PC-9 (cell line): ENCODE measurements around the gene BACH2. TPM values are rescaled to one million over a fixed set of nuclear protein-coding genes. Genes with fewer than 3 reads are reported as not detected.

Source experiments
- BruUV-seq: library from RNA; stranded (reverse); fragments of 400-500 nt; replicated peaks from 2 replicates; lab custom pipeline; 2021; lab: Mats Ljungman, UMichigan
- CTCF ChIA-PET: fragments of 300-600 bp; sonication (Branson Sonifier 250); formaldehyde crosslinking; loops from one replicate; lab custom pipeline; 2022; ENCODE audit warnings: antibody characterized with exemption; lab: Charles Lee
- POLR2A ChIA-PET: fragments of 300-600 bp; sonication (Branson Sonifier 250); formaldehyde crosslinking; loops from one replicate; lab custom pipeline; 2022; ENCODE audit warnings: antibody characterized with exemption; ENCODE audit not compliant: unreplicated experiment; lab: Charles Lee
- DNase-seq, 2 experiments: peaks; one replicate each; pipeline versions ENCODE4 v3.0.0 to v3.0.0-alpha.2; 2015 to 2022; ENCODE audit warnings: mixed read lengths in 1 of 2
- H2AFZ ChIP-seq: fragments of 200-600 bp; sonication (generic); 2 replicates; pipeline ENCODE4 v1.8.1; 2017; ENCODE audit warnings: antibody characterized with exemption
- H3F3A ChIP-seq: fragments of 200-600 bp; sonication (generic); 2 replicates; pipeline ENCODE4 v1.8.1; 2017; ENCODE audit warnings: antibody characterized with exemption, mild to moderate bottlenecking, low read depth; ENCODE audit not compliant: insufficient read depth
- H3K27ac ChIP-seq: fragments of 200-600 bp; sonication (generic); 2 replicates; pipeline ENCODE4 v1.6.1; 2016; ENCODE audit warnings: mixed run types
- H3K27me3 ChIP-seq: fragments of 200-600 bp; sonication (generic); 2 replicates; pipeline ENCODE4 v1.6.1; 2016; ENCODE audit warnings: low read depth, mixed run types; ENCODE audit not compliant: insufficient read depth
- H3K36me3 ChIP-seq: fragments of 200-600 bp; sonication (generic); 2 replicates; pipeline ENCODE4 v1.6.1; 2016; ENCODE audit warnings: low read depth, mixed run types
- H3K4me1 ChIP-seq: fragments of 200-600 bp; sonication (generic); replicated peaks from 2 replicates; pipeline ENCODE4 v1.6.1; 2016; ENCODE audit warnings: mixed run types; ENCODE audit not compliant: insufficient read depth
- H3K4me2 ChIP-seq: fragments of 200-600 bp; sonication (generic); 2 replicates; pipeline ENCODE4 v1.6.1; 2017; ENCODE audit warnings: mixed run types
- H3K4me3 ChIP-seq: fragments of 200-600 bp; sonication (generic); 2 replicates; pipeline ENCODE4 v1.6.1; 2016; ENCODE audit warnings: mixed run types
- H3K79me2 ChIP-seq: fragments of 200-600 bp; sonication (generic); 2 replicates; pipeline ENCODE4 v1.6.1; 2017; ENCODE audit warnings: low read depth, mixed run types
- H3K9me2 ChIP-seq: fragments of 200-600 bp; sonication (generic); 2 replicates; pipeline ENCODE4 v1.8.1; 2017; ENCODE audit warnings: mild to moderate bottlenecking; ENCODE audit not compliant: insufficient read depth
- H3K9me3 ChIP-seq: fragments of 200-600 bp; sonication (generic); 2 replicates; pipeline ENCODE4 v1.8.1; 2016; ENCODE audit warnings: low read depth; ENCODE audit not compliant: insufficient read depth
- H4K20me1 ChIP-seq: fragments of 200-600 bp; sonication (generic); 2 replicates; pipeline ENCODE4 v1.8.1; 2017; ENCODE audit not compliant: insufficient read depth
- CTCF ChIP-seq: fragments of 200-600 bp; sonication (generic); conservative IDR thresholded peaks from 2 replicates; pipeline ENCODE4 v1.6.1; 2017; ENCODE audit warnings: mixed run types, antibody characterized with exemption, mild to moderate bottlenecking, moderate library complexity
- EZH2 ChIP-seq: fragments of 200-600 bp; sonication (generic); IDR thresholded peaks from 2 replicates; pipeline ENCODE4 v1.8.0; 2017; ENCODE audit warnings: antibody characterized with exemption, low read depth
- intact Hi-C: fragments of 100-400 bp; cut with micrococcal nuclease; formaldehyde crosslinking; loops from one replicate; pipeline ENCODE4 v1.10.0; 2022; ENCODE audit not compliant: unreplicated experiment
- total RNA-seq: library from RNA; stranded (reverse); gene quantifications from 2 replicates; pipeline ENCODE4 v1.2.3, GENCODE V29; 2021

BACH2 gene
- total RNA-seq, 1 experiment from 2014 or later, result 2.3 TPM

- intact Hi-C loops, result no loop called here
- no peak overlapping the region for H2AFZ ChIP-seq
- BruUV-seq, result no TSS peak
- no peak for TF ChIP-seq CTCF
- no peak for TF ChIP-seq EZH2
- H3F3A ChIP-seq, result no peaks in the 10 kb centered on the region
- no peak for DNase-seq
- H4K20me1 ChIP-seq, result no peaks in the 10 kb centered on the region
- H3K4me2 ChIP-seq, result no peak overlapping the region
- H3K36me3 ChIP-seq, result no peaks in the 10 kb centered on the region
- CTCF ChIA-PET, result no interaction called here
- H3K9me3 ChIP-seq, result no peaks in the 10 kb centered on the region
- no peaks in the 10 kb centered on the region for H3K9me2 ChIP-seq
- no peaks in the 10 kb centered on the region for H3K27me3 ChIP-seq
- H3K27ac ChIP-seq, result no peak overlapping the region
- no peaks in the 10 kb centered on the region for H3K79me2 ChIP-seq
- H3K4me1 ChIP-seq, result no peaks in the 10 kb centered on the region
- H3K4me3 ChIP-seq, result no peak overlapping the region
- POLR2A ChIA-PET, result no interaction called here
These were observed 224.1 kb downstream of the BACH2 start for GRCh38 chr6:90072501-90072900.

GRCh38 chr6:90068703-90069523 is 227.7 kb downstream of the BACH2 start:
- Histone ChIP-seq H3F3A (no peaks in the 10 kb centered on the region), H3K4me1 (no peaks in the 10 kb centered on the region), H3K79me2 (no peaks in the 10 kb centered on the region), H3K4me3 (no peak overlapping the region), H3K4me2 (no peak overlapping the region), H3K9me2 (no peaks in the 10 kb centered on the region), H4K20me1 (no peaks in the 10 kb centered on the region), H3K27ac (no peak overlapping the region), H3K36me3 (no peaks in the 10 kb centered on the region), H3K27me3 (no peaks in the 10 kb centered on the region), H2AFZ (no peak overlapping the region), H3K9me3 (no peaks in the 10 kb centered on the region)
- TF ChIP-seq CTCF, result no peak
- no peak for TF ChIP-seq EZH2
- CTCF ChIA-PET, result no interaction called here
- POLR2A ChIA-PET, result no interaction called here
- intact Hi-C loops, result no loop called here
- no peak for DNase-seq
- no TSS peak for BruUV-seq

GRCh38 chr6:90068264-90068663 is 228.4 kb downstream of the BACH2 start:
- Histone ChIP-seq H3K9me3 (no peaks in the 10 kb centered on the region), H3K79me2 (no peaks in the 10 kb centered on the region), H3K4me1 (no peaks in the 10 kb centered on the region), H3K27me3 (no peaks in the 10 kb centered on the region), H3F3A (no peaks in the 10 kb centered on the region), H3K4me2 (no peak overlapping the region), H3K27ac (no peak overlapping the region), H4K20me1 (no peaks in the 10 kb centered on the region), H2AFZ (no peak overlapping the region), H3K4me3 (no peak overlapping the region), H3K9me2 (no peaks in the 10 kb centered on the region), H3K36me3 (no peaks in the 10 kb centered on the region)
- ChIA-PET POLR2A (no interaction called here), CTCF (no interaction called here)
- DNase-seq, result no peak
- intact Hi-C loops, result no loop called here
- TF ChIP-seq CTCF (no peak), EZH2 (no peak)
- BruUV-seq, result no TSS peak
